HG03095 (cell line): Measurements from ENCODE around the gene RASA1.

ENCODE experiments used
- ATAC-seq: cut with Tn5 transposase; IDR thresholded peaks from one replicate; pipeline ENCODE4 v1.9.1; 2021; ENCODE audit warnings: moderate library complexity; ENCODE audit not compliant: unreplicated experiment

The RASA1 gene

DNA sequence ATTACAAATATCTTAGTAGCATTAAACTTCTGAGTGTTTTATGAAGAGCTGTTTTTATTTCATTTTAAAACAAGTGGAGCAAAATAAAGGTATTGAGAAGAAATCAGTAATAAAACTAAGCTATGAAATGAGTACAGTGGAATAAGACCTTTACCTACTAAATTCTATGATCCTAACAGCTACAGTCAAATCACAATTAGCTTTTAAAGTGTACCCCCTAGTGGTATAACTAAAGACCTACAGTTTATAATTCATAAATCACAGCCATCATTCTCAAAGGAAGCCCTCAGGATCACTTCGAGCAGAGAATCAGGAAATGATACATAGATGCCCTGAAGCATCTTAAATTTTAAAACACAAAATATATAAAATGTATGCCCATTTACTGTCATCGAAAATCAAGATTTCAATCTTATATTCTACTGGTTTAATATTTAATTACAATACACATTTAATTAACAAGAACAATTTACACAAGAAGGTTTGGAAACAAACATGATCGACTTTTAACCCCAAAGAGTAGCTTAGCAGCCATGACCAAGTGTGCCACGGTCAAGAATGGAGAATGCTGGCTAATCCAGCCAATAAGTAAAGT lies 132.7 kb downstream of the RASA1 start:
- peak; percentile 71 for ATAC-seq

DNA sequence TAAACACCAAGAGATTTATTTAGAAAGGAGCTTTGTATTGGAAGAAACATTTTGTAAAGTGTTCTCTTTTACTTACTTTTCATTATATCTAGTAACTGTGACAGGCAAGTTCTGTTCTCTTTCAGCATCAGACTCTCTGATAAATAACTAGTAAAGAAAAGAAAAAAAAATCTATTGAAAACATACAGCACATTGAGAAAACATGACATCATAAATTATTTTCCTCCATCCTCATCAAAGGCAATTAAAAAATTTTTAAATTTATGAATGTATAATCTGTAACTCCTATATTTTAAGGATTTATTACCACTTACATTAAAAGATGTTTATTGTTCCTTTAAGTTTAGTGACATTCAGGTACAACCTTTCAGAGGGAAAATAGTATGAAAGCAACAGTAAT lies 133.9 kb downstream of the RASA1 start:
- ATAC-seq = no peak

GRCh38 chr5:87403409-87403808 lies 135.7 kb downstream of the RASA1 start:
- no peak for ATAC-seq

GRCh38 chr5:87403899-87404298 lies 136.2 kb downstream of the RASA1 start:
- no peak for ATAC-seq

DNA sequence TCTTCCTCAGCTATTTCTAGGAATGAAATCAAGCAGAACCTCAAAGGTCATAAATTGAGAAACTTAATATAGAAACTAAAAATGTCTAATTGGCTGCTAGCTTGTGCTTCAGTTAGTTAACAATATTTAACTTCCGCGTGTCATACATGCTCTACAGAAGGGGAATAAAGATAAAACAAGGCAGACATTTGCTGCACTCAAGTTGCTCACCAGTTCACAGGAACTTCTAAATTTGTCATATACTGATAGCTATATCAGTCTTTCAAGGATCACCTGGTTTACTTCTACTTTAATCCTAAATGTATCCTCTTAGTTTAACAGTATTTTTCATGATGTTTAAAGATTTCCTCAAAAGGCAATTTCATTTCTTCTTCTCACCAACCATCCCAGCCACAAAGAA lies 136.7 kb downstream of the RASA1 start:
- ATAC-seq = no peak

- no peak for ATAC-seq
These were observed 137.9 kb downstream of the RASA1 start for GRCh38 chr5:87405472-87406155.

DNA sequence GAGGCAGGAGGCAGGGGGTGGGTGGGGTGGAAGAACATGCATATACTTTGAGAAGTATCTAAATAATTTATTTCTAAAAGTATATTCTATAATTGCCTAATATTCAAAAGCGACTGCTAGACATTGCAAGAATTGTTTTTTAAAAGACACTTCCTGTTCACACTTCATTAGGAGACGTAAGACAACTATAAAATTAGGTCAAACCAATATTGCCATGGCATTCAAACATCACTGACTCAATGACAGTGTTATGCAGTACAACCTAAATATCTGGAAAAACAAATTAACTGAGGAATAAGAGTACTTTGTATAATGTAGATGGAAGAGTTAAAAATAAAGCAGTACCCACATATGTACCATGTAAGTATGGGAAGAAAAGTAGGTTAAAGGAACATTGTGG lies 140.5 kb downstream of the RASA1 start:
- ATAC-seq = no peak

GRCh38 chr5:87410931-87411330 lies 143.2 kb downstream of the RASA1 start:
- ATAC-seq = no peak

GRCh38 chr5:87411586-87411972 lies 143.9 kb downstream of the RASA1 start:
- no peak for ATAC-seq

DNA sequence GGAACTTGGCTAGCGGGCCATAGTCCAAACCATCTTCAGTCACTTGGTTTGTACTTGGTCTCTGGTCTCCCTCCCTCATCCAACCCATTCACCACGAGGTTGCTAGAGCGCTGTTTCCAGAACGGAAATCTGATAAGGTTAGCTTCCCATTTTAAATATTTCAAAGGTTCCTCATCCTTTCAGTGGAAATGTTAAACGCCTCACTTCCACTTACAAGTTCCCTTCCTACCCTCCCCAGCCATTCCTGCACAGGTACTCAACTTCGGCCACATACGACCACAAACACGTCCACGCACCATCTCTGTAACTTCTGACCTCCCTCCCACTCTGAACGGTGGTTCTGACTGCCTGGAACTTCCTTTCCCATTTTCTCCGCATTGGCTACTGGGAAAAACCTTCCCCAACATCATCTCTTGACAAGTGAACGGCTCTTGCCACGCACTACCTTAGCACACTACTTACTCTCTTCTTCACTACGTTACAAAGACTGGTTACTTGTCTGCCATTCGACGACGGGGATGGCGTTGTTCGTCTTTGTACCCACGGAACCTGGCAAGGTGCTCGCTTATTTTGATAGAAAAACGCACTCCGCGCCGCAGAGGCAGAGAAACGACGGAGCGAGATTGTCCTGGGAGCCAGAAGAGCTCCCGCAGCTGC lies 144.4 kb downstream of the RASA1 start:
- ATAC-seq = peak; percentile 15

- ATAC-seq = peak; percentile 100
These were observed 145.1 kb downstream of the RASA1 start, which contains the start of gene CCNH for GRCh38 chr5:87412630-87413342. Gene CCNH (minus strand): TSS chr5:87412930. CDS start chr5:87412794, 136 bp downstream.

DNA sequence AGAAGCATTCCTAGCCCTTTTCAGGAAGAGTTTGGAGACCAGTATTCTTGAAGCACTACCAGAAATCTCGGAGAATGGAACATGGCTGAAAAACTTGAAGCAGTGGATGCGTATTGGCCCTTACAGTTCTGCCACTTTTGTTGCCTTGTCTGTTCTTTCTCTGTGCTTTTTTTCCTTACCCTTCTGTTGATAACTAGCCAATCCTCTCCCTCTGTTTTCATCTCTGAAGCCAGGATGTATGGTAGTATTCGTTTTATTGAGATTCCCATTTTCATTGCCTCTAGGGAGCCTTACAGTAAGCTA lies 145.6 kb downstream of the RASA1 start:
- no peak for ATAC-seq

- ATAC-seq = no peak
These were observed 150.8 kb downstream of the RASA1 start for GRCh38 chr5:87418506-87418905.

DNA sequence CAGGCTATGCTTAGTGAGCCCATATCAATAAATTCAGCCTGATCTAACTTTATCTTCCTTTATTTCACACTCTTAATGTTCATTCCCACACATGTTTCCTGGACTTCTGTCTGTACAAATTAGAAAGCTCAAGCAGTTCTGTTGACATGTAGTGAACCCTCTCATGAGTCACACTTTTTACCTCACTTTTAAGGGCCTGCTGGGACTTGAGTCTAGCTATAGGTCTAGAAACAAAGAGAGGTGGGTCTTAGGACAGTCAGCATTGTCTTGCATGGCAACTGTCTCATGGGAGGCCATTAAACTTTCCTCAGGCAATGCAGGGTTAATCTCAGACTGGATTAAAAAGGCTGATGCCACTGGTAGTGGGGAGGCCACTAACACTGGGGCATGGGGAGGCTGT lies 153.6 kb downstream of the RASA1 start:
- no peak for ATAC-seq

DNA sequence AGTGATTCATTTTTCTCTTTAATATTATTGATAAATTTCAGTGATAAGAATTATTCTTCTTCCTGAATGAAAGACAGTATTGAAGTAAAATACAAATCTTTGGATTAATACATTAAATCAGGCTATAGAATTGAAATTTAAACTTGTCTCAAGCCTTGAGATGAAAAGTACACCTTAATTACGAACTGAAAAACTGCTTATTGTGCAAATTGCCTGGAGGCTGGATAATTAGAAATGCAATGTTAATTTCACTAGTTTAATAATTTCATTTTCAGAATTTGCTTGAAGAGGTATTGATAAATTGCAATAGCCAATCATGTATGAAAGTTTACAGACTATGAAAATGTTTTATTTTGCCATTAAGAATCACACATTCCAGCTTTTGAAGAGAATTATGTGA lies 156.1 kb downstream of the RASA1 start:
- no peak for ATAC-seq

DNA sequence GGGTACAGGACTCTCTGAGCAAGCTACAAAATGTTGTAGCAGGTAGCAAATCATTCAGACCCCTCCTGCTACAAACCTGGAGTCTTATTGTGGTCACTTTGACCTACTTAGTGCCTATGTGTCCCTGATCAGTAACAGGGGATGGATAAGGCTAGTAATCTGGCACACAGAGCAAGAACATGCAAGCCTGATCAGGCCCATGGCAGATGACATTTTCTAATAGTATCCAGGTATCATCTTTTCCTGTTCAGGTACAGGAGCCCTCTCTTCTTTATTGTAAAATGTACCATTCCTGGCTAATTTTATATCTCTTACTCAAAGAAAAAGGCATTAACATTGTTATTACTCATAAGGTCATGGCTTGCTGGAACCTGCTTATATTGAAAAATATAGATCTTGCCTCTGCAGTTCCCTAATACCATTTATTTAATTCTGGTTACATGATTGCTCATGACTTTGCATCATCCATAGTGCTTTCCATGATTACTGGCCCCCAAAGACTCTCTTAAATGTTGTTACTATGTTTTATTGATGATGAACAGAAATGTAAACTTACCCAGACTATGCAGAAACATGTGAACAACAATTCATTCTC lies 163.3 kb downstream of the RASA1 start:
- no peak for ATAC-seq

DNA sequence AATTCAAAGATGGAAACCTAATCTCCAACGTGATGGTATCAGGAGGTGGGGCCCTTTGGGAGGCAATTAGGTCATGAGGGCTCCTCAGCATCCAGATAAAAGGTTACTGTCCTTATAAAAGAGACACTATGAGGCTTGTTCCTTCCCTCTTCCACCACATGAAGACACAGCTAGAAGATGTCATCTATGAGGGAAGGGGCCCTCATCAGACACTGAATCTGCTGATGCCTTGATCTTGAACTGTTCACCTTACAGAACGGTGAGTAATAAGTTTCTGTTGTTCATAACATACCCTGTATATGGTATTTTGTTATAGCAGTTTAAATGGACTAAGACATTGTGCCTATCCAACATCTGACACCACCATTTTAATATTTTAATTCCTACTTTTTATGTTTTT lies 164.8 kb downstream of the RASA1 start:
- no peak for ATAC-seq

- no peak for ATAC-seq
These were observed 166.3 kb downstream of the RASA1 start for GRCh38 chr5:87433945-87434344.

- no peak for ATAC-seq
These were observed 166.8 kb downstream of the RASA1 start for GRCh38 chr5:87434461-87434860.

- no peak for ATAC-seq
These were observed 167.5 kb downstream of the RASA1 start for GRCh38 chr5:87435144-87435694.

DNA sequence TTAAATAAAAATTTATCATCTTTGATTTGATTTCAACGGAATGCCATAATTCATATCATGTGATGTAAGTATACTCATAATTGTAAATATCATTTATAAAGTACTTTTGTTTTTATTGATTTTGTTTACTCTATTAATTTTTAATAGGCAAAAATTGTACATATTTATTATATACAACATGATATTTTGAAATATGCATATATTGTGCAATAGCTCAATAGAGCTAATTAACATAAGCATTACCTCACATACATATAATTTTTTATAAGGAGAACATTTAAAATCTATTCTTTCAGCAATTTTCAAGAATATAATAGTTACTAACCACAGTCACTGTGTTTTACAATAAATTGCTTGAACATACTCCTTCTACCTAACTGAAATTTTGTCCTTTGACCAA lies 170.0 kb downstream of the RASA1 start:
- ATAC-seq = no peak
